Fibroblast of pulmonary artery (primary cell): ENCODE measurements around the gene PRDM15.

ENCODE experiments used
- DNase-seq: peaks from one replicate; pipeline ENCODE4 v3.0.0-alpha.2; 2010; ENCODE audit warnings: low read depth
- H3K4me3 ChIP-seq: replicated peaks from 2 replicates; pipeline ENCODE4 v1.5.1; 2011; ENCODE audit warnings: low read depth, mild to moderate bottlenecking, control low read depth, low read length, moderate library complexity
- TF ChIP-seq, protein P1 (sequence below): IDR thresholded peaks from 2 replicates; pipeline ENCODE4 v1.5.1; 2011; ENCODE audit warnings: mild to moderate bottlenecking, control low read depth, low read length, inconsistent platforms; ENCODE audit errors: missing control alignments

Gene PRDM15

DNA sequence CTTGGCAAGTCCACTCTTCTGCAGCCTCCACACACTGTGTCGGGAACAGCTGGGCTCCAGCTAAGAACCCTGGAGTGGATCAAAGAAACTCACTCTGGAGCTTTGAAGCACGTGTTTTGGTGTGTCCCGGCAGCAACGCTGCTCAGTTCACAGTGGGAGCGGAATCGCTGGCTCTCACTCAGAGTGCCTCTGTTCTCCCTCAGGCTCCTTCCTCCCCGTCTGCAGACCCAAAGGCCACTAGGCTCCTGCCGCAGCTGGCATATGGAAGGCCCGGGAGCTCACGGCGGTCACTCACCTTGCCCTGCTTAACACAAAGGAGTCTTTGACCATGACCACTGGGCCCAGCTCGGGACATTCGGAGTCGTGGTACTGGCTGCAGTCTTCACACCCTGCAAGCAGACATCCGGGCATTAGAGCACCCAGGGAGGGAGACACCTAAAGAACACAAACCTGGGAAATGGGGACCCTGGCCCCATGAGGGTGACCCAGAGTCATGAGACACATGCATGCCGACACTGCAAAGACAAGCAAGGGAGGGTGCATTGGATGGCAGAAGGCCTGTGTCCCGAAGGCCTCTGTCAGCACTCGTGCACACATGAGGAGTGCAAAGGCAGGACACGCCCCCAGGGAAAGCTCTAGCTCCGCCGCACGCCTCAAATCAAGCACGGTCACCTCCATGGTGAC lies 19.7 kb downstream of the PRDM15 start:
- no peak overlapping the region for H3K4me3 ChIP-seq
- TF ChIP-seq, protein P1, sequence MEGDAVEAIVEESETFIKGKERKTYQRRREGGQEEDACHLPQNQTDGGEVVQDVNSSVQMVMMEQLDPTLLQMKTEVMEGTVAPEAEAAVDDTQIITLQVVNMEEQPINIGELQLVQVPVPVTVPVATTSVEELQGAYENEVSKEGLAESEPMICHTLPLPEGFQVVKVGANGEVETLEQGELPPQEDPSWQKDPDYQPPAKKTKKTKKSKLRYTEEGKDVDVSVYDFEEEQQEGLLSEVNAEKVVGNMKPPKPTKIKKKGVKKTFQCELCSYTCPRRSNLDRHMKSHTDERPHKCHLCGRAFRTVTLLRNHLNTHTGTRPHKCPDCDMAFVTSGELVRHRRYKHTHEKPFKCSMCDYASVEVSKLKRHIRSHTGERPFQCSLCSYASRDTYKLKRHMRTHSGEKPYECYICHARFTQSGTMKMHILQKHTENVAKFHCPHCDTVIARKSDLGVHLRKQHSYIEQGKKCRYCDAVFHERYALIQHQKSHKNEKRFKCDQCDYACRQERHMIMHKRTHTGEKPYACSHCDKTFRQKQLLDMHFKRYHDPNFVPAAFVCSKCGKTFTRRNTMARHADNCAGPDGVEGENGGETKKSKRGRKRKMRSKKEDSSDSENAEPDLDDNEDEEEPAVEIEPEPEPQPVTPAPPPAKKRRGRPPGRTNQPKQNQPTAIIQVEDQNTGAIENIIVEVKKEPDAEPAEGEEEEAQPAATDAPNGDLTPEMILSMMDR: no peak
- no peak for DNase-seq

DNA sequence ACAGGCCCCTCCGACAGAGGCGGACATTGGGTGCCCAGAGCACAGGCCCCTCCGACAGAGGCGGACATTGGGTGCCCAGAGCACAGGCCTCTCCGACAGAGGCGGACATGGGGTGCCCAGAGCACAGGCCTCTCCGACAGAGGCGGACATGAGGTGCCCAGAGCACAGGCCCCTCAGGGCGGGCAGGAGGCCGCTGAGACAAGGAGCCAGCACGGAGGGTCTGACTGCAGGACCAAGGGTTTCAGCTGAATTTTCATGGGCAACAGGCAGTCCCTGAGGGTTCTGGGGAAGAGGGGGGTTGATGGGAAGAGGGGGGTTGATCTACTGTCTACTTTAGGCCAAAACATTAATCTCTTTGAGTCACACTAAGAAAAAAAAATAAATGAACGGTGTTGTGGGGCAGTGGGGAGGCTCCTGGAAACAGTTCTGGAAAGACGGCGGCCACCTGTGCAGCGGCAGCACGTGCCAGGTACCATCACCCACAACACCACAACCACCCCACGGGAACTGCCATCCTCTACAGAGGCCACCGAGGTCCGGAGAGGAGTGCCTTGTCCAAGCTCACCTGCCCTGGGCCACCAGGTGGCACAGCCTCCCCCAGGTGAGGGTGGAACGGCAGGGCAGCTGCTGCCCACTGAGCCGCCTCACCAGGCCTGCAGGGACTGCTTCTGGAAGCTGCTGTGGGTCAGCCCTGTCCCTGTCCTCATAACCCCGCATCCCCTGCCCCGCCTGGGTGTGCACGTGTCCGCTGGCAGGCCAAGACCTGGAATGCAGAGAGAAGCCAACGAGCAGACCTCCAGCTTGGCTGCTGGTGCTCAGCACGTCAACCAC lies 20.5 kb downstream of the PRDM15 start:
- TF ChIP-seq, protein P1: no peak
- H3K4me3 ChIP-seq: no peak overlapping the region
- no peak for DNase-seq

DNA sequence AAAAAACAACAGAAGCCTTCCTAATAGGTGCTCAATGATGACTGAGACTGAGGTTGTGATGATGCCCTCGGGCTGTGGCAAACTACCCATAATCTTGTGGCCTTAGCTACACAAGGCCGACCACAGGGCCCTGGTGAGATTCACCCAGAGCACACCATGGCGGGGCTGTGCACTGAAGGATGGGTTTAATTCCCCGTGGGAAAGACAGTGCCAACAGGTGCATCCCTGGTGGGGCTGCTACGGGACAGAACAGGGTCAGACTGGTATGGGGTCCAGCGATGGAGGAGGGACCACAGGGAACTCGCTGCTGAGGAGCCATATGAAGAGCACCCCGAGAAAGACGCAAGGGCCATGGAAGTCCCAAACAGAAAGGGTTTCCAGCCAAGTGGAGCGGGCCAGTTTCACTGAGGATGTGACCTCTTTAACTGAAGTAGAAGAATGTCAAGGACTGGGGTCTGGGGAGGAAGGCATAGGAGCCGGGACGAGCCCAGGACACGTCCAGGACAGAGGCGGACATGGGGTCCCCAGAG lies 21.3 kb downstream of the PRDM15 start:
- TF ChIP-seq, protein P1: no peak
- DNase-seq: no peak
- H3K4me3 ChIP-seq: no peak overlapping the region

DNA sequence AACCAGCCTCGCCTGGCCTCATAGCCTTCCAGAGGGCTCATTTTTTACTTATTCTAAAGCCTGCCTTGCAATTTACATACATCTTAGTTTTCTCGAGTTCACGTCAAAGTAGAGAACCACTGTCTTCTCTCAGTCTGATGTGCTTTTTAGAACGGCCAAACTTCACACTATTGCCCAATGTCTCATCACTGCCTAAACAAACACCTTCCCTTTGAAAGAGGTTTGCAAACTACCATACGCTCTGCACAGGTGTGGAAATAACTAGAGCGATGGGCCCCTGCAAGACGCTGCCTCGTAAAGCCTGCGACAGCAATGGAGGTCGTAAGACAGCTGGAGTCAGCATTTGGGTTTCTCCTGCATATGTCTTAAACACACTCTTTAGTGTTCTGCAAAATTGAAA lies 22.6 kb downstream of the PRDM15 start:
- DNase-seq: no peak
- TF ChIP-seq, protein P1: no peak
- H3K4me3 ChIP-seq: no peak overlapping the region

DNA sequence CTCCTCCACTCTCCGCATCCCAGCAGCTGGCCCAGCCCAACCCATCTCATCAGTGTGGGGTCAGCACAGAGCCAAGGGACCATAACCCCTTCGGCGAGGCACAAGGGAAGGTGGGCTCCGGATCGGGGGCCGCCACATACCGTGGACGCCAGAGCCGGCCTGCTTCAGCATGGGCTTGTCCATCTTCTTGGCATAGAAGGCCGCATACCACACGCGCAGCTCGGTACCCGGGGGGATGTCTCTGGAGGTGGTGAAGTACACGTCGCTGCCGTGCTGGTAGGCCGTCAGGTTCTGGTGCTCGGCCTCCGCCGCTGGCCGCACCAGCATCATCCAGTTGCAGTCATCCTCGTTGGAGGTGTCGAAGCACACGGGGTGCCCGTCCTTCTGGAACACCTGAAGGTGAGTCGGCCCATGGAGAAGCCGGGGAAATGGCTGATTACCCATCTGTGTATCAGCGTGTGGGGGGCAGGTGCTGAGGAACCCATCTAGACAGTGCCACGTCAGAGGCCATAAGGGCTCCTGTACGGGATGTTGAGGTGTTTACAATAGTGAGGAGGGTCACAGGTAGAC lies 24.6 kb downstream of the PRDM15 start:
- TF ChIP-seq, protein P1: no peak

DNA sequence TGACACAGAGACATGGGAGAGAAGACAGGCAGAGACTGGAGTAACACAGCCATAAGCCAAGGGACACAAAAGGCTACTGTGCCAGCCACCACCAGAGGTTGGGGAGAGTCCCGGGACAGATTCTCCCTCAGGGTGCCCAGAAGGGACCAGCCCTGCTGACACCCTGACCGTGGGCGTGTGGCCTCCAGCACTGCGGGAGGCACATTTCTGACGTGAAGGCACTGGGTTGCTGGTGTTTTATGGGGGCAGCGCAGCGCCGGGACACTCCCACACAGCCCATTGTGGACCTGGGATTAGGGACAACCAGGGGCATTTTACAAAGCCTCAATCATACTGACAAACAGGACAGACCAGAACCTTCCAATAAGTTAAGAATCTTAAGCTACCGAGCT lies 26.2 kb downstream of the PRDM15 start:
- no peak for DNase-seq
- no peak overlapping the region for H3K4me3 ChIP-seq
- TF ChIP-seq, protein P1: no peak

More for the DNA sequence above, 24.6 kb downstream of the PRDM15 start:
- H3K4me3 ChIP-seq: no peak overlapping the region
- DNase-seq: no peak
